ENCODE results near the gene A4GALT. TPM values are rescaled to one million over a fixed set of nuclear protein-coding genes. Genes with fewer than 3 reads are reported as not detected.
A peak's percentile ranks its signal among the peaks of the same experiment; 100 is the strongest.

The A4GALT gene
- total RNA-seq, 2 donors from 2014 or later, result 34.7 to 40.0 TPM

DNA sequence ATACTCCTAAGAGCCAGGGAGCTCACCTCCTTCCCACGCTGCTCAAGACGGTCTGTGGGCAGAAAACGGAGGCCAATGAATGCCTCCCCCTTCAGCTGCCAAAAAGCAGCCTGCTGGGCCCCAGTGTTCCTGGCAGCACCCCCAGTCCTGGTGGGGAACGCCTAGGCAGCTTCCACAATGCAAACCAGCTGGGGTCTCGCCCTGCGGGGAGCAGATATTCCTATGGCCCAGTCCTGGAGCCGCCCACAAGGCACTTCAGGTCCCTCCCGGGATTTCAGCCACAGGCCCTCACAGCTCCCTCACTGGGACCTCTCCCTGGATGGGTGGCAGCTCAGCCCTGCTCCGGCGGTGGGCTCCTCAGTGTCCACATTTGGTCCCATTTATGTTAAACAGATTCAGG is 29.2 kb downstream of the A4GALT start:
- Histone ChIP-seq H3K9me3 (no peaks in the 10 kb centered on the region), H3K4me1 (replicated peaks) (peaks cover 11% of the 10 kb centered on the region), H3K27ac (peak overlapping the region; percentile 48 to 56), H3K27me3 (replicated peaks; ENCODE audit: insufficient read depth) (no peaks in the 10 kb centered on the region), H3K36me3 (no peaks in the 10 kb centered on the region), H3K4me3 (no peak overlapping the region)
- 59% methylated on average over 9 of the region's 10 CpGs for WGBS
- intact Hi-C loops (cut with DNase I), result no loop called here
- TF ChIP-seq POLR2A (IDR thresholded peaks at IDR 0.05) (no peak), POLR2AphosphoS5 (IDR thresholded peaks at IDR 0.05) (no peak)
- TF ChIP-seq, protein P1, sequence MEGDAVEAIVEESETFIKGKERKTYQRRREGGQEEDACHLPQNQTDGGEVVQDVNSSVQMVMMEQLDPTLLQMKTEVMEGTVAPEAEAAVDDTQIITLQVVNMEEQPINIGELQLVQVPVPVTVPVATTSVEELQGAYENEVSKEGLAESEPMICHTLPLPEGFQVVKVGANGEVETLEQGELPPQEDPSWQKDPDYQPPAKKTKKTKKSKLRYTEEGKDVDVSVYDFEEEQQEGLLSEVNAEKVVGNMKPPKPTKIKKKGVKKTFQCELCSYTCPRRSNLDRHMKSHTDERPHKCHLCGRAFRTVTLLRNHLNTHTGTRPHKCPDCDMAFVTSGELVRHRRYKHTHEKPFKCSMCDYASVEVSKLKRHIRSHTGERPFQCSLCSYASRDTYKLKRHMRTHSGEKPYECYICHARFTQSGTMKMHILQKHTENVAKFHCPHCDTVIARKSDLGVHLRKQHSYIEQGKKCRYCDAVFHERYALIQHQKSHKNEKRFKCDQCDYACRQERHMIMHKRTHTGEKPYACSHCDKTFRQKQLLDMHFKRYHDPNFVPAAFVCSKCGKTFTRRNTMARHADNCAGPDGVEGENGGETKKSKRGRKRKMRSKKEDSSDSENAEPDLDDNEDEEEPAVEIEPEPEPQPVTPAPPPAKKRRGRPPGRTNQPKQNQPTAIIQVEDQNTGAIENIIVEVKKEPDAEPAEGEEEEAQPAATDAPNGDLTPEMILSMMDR (IDR thresholded peaks at IDR 0.05), result no peak
- DNase-seq (ENCODE audit: low spot score), result no peak

- WGBS, result 12% methylated on average over 25 of the region's 25 CpGs
- H3K27ac ChIP-seq, result peak overlapping the region; percentile 80 to 91
- intact Hi-C loops (cut with DNase I), result no loop called here
These were observed 32.1 kb downstream of the A4GALT start for GRCh38 chr22:42688241-42689211.

GRCh38 chr22:42686756-42687491 is 33.7 kb downstream of the A4GALT start:
- Histone ChIP-seq H3K9me3 (no peaks in the 10 kb centered on the region), H3K27ac (peak overlapping the region; percentile 58 to 91), H3K27me3 (replicated peaks; ENCODE audit: insufficient read depth) (no peaks in the 10 kb centered on the region), H3K4me3 (no peak overlapping the region), H3K4me1 (replicated peaks) (peaks cover 20% of the 10 kb centered on the region), H3K36me3 (no peaks in the 10 kb centered on the region)
- TF ChIP-seq, protein P1 (IDR thresholded peaks at IDR 0.05), result no peak
- TF ChIP-seq POLR2A (IDR thresholded peaks at IDR 0.05) (no peak), POLR2AphosphoS5 (IDR thresholded peaks at IDR 0.05) (no peak)
- WGBS, result 86% methylated on average over 14 of the region's 14 CpGs
- intact Hi-C loops (cut with DNase I), result no loop called here
- DNase-seq (ENCODE audit: low spot score), result no peak

More at GRCh38 chr22:42688241-42689211, 32.1 kb downstream of the A4GALT start:
- Histone ChIP-seq H3K27me3 (replicated peaks; ENCODE audit: insufficient read depth) (no peaks in the 10 kb centered on the region), H3K4me1 (replicated peaks) (peaks cover 15% of the 10 kb centered on the region), H3K9me3 (no peaks in the 10 kb centered on the region), H3K4me3 (no peak overlapping the region), H3K36me3 (no peaks in the 10 kb centered on the region)
- TF ChIP-seq POLR2AphosphoS5 (IDR thresholded peaks at IDR 0.05) (peak; percentile 96), POLR2A (IDR thresholded peaks at IDR 0.05) (peak; percentile 33)
- TF ChIP-seq, protein P1 (IDR thresholded peaks at IDR 0.05), result peak in 1 of 4 experiments; percentile 4
- DNase-seq (ENCODE audit: low spot score), result peak; percentile 95

DNA sequence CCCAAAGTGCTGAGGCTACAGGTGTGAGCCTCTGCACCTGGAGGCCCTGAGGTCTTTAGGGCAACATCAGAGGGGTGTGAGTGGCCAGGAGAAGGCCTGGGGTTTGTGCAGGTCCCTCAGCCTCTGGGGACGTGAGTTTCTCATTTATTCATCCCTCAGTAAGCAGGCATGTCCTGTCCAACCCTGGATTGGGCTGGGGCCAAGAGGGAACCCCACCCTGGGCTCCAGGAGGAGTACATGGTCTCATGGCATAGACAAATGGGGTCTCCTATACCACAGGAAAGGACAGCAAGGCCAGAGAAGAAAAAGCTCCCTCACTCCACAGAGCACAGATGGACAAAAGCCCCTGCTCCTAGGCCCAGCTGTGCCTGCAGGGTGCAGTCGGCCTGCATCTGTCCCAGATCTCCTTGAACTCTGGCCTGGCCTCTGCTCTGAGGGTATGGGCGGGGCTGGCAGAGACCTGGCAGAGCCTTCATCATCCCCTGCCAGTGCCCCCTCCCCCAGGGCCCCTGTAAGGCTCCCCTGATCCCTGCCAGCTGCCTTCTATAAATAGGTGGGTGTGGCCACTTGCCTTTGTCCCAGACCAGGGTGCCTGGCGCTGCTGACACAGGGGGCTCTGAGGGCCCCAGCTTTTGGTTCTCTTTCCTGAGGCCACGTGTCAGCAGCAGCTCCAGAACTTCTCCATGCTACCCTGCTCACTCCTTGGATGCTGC is 34.6 kb downstream of the A4GALT start:
- H3K27me3 ChIP-seq (replicated peaks; ENCODE audit: insufficient read depth), result no peaks in the 10 kb centered on the region
- DNase-seq (ENCODE audit: low spot score), result no peak
- WGBS, result 22% methylated on average over 5 of the region's 5 CpGs
- H3K36me3 ChIP-seq, result no peaks in the 10 kb centered on the region
- peaks cover 20% of the 10 kb centered on the region for H3K4me1 ChIP-seq (replicated peaks)
- intact Hi-C loops (cut with DNase I), result no loop called here
- H3K27ac ChIP-seq, result peak overlapping the region; percentile 58 to 91
- H3K4me3 ChIP-seq, result no peak overlapping the region
- H3K9me3 ChIP-seq, result no peaks in the 10 kb centered on the region
- no peak for TF ChIP-seq POLR2A (IDR thresholded peaks at IDR 0.05)
- TF ChIP-seq, protein P1 (IDR thresholded peaks at IDR 0.05), result no peak
- no peak for TF ChIP-seq POLR2AphosphoS5 (IDR thresholded peaks at IDR 0.05)
